GM18505 (cell line): ENCODE results near the gene MAPKAP1.

ENCODE experiments used
- ATAC-seq: cut with Tn5 transposase; IDR thresholded peaks from one replicate; pipeline ENCODE4 v1.9.1; 2021; ENCODE audit not compliant: unreplicated experiment
- POLR2A ChIP-seq: IDR thresholded peaks from 4 replicates; pipeline ENCODE4 v1.6.1; 2011; ENCODE audit warnings: borderline replicate concordance; ENCODE audit not compliant: insufficient read depth, insufficient read length; ENCODE audit errors: extremely low read depth

MAPKAP1 gene

DNA sequence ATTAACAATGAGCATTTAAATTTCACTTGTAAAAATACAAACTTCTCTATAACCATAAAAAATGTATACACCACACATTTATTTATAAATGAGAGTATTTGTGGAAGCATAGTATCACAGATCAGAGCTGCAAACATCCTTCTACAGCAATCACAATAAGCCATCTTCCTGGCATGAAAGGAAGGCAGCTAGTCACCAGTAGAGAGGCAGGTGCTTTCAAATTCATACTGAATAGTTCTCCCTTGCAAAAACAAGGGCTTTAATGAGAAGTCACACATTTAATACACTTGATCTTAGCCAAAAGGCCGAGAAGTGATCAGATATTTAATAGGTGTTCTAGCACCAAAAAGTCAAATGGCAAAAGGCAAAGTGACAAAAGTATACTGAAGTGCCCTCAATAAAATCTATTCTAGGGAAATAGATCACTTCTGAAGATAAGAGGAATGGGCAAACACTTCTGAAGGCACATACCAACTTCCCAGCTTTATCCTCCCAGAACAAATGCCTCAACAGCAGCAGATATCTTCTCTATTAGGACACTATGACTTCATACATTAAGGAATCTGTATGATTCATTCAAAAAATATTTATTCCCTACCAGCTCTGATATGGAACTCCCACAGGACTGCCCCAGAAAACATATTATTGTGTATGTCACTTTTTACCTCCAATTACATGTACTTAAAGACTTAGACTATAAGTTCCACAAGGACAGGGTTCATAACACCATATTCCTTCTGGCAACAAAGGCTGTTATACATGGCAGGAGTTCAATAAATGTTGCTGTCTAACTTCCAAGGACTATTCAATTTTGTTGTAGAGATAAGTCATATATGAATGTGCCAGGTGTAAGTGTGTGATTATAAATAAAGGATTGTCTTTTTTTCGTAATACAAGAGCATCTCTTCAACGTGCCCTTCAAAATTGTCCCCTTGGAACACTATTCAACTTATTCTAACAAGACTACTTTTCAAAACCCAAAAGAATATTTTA lies 31.7 kb downstream of the MAPKAP1 start:
- TF ChIP-seq POLR2A: no peak
- no peak for ATAC-seq

DNA sequence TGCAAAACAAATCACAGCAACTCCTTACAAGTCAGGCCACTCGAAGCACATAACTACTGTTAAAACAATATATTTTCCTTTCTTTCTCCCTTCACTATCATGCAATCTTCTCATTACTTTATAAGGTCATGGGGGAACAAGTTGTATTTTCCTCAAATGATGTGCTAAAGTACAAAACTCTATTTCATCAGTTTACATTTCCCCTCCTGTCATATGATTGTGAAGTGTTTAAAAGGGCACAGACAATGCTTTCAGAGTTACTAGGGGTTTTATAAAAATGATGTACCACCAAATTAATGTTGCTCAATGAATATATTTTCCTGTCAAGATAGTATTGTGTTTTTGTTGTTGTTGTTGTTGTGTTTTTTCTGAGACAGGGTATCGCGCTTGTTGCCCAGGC lies 34.1 kb downstream of the MAPKAP1 start:
- no peak for ATAC-seq
- no peak for TF ChIP-seq POLR2A

DNA sequence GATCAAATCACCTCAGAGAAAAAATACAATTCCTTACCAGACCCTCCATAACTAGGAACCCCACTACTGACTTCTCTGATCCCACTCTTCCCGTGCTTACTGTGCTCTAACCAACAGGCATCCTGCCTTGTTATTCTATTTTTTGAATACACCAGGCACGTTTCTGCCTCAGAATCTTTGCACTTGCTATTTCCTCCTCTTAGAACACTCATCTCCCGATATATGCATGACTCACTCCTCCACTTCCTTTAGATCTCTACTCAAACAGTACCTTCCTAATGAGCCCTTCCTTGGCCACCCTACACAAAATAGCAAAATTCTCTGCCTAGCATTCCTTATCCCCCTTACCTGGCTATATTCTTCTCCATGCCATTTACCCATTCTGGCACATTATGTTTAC lies 43.9 kb downstream of the MAPKAP1 start:
- ATAC-seq: no peak
- TF ChIP-seq POLR2A: no peak

DNA sequence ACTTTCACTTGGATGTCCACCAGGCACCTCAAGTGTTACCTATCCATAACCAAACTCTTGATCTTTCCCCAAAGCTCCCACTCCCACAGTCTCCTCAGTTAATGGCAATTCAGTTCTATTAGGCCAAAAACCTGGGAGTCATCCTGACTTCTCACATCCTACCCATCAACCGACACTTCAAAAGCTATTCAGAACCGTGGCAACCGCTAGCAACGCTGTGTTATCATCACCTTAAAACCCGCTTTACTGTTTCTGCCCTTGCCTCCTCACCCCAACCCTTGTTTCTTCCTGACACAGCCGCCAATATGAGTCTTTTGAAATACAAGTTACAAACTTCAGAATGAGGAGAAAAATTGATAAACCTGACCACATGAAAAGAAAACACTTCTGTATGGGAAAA lies 46.5 kb downstream of the MAPKAP1 start:
- no peak for TF ChIP-seq POLR2A
- ATAC-seq: no peak

DNA sequence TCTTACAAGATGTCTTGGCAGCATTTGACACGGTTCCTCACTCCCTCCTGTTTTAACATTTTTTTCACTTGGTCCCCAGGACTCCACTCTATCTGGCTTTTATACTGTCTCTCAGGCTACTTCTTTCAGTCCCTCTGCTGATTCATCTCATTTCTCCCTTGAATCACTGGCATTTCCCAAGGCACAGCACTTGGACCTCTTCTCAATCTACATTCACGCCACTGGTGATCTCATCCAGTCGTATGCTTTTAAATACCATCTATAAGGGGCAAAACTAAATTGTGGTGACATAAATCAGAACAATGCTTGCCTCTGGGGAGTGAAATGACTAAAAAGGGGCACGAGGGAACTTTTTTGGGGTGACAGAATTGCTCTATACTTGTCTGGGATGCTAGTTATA lies 47.1 kb downstream of the MAPKAP1 start:
- ATAC-seq: no peak
- TF ChIP-seq POLR2A: no peak

DNA sequence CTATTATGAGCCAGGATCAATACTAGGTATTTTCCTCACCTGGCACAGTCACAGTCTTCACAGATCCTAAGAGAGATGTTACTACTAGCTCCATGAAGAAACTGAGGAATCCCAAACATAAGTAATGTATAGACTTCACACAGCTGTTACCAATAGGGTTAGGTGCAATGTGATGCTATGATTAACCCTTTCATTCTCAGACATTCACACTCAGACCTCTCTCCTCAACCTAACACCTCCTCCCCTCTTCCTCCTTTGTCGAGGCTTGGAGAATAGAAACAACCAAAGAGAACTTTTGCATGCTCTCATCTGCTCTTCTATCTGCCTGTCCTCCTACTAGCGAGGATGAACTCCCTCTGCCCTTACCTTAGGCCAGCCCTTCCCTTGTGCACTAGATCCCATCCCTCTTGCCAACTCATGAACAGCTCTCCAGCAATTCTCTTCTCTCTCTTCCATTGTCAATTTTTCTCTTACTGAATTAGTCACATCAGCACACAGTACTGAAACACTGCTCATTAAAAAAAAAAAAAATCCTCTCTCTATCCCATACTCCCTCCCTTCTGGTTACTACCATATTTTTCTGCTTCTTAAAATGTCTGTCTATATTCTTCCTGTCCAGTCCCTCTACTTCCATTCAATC lies 47.7 kb downstream of the MAPKAP1 start:
- no peak for ATAC-seq
- peak; percentile 18 for TF ChIP-seq POLR2A

DNA sequence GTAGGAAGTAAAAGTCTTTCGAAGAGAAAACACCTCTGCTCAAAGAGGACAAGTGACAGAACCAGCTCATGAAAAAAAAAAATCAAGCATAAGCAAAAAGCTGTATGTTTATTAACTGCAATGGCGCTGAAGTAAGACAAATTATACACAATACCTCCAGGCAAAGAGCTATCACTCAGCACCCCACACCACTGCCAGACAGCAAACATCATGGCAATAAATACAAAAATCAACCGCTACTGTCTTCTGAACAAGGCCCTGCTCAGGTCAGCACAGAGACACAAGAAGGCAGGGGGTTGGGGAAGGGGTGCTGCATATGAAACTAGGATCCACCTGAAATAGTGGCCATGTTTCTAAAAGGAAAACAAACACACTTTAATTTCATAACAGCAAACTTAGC lies 50.4 kb downstream of the MAPKAP1 start:
- ATAC-seq: no peak

DNA sequence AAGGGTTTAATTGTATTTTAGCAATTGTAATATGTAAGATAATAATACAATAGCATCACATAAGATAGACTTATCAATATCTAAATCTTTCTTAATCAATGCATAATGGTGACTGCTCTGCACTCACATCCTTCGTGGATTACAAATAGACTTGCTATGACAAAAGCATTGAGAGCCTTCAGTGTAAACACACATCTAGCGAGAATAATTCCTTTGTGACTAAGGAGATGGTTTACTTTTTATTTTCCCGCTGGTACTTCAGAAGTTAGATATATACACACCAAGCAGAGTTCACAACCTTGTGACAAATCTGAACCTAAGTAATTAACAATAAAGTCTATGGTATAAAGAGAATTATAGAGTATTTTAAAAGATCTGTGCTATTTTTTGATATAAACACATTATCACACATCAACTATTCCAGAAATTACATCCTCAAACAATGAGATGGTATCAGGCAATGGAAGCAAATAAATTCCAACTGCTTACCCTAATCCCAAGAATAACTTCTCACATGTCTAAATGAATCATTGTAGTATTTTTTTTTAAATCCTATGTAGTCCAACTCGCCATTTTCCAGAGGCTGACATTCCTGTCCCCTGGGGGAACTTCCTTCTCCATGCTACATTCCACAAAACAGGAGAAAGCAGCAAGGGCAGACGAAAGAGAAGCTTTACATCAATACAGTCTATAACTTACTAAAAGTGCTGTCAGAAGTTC lies 51.2 kb downstream of the MAPKAP1 start:
- no peak for ATAC-seq
- TF ChIP-seq POLR2A: no peak

More for the DNA sequence above, 50.4 kb downstream of the MAPKAP1 start:
- no peak for TF ChIP-seq POLR2A

DNA sequence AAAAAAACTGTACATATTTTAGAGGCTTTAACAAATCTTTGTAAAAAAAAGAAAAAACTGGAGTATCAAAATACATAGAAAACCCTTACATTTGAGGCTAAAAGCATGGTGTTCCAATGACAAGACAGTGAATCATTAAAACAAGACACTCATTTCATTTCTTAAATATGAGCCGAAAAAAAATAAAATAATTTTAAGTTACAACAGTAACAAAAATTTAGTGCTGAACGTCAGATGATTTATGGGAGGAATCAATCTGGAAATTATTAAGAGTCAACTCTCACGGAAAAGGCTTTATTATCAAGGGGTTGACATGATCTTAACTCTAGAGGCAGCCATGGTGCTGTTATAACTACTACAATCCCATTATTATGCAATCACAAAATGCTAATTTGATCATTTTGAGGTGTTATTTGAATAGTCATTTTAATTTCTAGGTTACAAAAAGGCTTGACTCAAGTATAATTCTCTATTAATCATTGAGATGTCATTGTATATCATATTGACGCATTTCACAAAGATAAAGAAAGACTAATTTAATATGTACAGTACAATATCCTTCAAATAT lies 51.9 kb downstream of the MAPKAP1 start:
- ATAC-seq: no peak
- no peak for TF ChIP-seq POLR2A

DNA sequence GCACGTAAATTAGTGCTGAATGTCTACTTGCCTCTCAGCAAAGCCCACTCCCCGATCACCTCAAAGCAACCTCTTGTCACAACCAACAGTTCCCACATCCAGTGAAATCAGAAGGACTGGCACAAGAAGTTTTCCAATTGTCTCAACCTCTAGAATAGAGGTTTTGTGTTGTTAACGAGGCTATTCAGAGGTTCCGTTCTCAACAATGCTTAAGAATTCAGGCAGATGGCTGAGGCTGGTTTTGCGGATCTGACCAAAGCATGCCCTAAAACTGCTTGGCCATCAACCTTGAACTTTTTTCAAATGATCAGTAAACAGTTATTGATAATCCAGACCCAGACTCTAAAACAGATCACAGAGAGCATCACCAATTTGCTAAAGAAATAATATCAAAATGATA lies 52.9 kb downstream of the MAPKAP1 start:
- no peak for TF ChIP-seq POLR2A
- no peak for ATAC-seq

DNA sequence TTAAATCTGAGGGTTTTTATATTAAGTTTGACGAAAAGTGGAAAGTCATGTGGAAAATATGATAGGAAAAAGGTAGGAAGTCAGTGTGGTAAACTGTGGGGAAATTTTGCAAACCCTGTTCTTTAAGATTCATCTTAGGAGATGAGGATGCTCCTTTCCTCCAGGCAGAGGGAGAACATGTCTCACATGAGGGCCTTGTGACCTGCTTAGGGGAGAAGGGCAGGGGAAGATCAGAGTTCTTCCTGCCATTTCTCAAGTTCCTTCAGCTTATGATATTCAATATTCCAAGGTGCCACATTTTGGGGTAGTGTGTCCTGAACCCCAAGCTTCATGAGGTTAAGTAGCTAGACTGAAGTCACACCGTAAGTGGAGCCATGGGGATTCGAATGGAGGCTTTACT lies 53.7 kb downstream of the MAPKAP1 start:
- no peak for ATAC-seq
- TF ChIP-seq POLR2A: no peak

DNA sequence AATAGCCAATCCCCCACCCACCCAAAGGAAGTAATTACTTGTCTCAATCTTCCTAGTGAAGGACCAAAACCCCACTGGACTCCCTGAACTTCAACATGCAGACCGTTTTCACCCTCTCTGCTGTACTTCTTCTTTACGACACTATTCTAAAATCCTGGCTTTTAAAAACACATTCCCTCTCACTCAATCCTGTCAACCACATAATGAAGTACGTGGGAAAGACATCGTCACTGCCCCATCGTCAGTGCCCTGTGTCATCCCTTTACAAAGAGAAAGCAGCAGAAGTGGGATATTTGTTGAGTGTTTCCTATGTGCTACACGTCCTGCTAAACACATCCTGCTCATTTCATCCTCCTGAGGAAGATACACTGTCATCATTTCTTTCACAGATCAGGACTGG lies 54.2 kb downstream of the MAPKAP1 start:
- no peak for ATAC-seq
- no peak for TF ChIP-seq POLR2A

DNA sequence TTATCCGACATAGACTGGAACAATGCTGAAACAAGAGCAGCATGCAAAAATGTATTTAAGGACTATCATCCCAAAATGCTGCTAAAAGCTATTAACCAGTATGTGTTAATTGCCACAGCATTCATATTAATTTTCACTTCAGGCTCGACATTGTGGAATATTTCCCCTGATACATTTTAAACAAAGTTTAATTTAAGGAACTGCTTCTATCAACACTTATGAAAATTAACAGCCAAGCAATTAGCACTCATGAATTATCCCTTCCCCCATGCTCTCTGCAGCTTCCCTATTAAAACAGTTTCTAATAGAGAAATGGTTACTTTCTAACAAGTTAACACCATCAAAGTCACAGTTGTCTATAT lies 54.8 kb downstream of the MAPKAP1 start:
- ATAC-seq: no peak
- no peak for TF ChIP-seq POLR2A
